Measurements from ENCODE around the gene RNF212B.
"Not testable (repeated sequence)": the region's sequence is repeated elsewhere in the genome, so short reads cannot be mapped to it uniquely, and the experiment has no call there.

RNF212B gene

DNA sequence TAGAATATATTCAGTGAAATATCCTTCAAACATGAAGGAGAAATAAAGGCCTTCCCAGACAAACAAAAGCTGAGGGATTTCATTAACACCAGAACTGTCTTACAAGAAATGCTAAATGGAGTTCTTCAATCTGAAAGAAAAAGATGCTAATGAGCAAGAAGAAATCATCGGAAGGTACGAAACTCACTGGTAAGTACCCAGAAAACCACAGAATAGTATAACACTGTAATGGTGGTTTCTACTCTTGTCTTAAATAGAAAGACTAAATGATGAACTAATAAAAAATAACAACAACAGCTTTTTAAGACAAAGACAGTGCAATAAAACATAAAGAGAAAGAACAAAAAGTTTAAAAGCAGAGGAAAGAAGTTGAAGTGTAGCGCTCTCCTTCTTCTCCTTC, 18.7 kb upstream of the RNF212B start:
- H3K27ac Mint-ChIP-seq = no peak overlapping the region
- no peaks in the 10 kb centered on the region for H3K36me3 Mint-ChIP-seq (ENCODE audit: insufficient read depth)
- H3K27me3 Mint-ChIP-seq = peaks cover 60 to 65% of the 10 kb centered on the region in 2 donors
- no peaks in the 10 kb centered on the region for H3K9me3 Mint-ChIP-seq
- no peaks in the 10 kb centered on the region for H3K4me1 Mint-ChIP-seq (ENCODE audit: low read depth in 2 of 2)
- H3K4me3 Mint-ChIP-seq = no peak overlapping the region
- DNase-seq (no peak), ATAC-seq (replicated peaks) (no peak)

DNA sequence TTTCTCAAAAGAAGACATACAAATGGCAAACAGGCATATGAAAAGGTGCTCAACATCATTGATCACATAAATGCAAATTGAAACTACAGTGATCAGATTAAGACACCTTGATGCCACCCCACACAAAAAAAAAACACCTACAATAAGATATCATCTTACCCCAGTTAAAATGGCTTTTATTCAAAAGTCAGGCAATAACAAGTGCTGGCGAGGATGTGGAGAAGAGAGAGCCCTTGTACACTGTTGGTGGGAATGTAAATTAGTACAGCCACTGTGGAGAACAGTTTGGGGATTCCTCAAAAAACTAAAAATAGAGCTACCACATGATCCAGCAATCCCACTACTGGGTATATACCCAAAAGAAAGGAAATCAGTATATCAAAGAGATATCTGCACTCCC, 12.8 kb upstream of the RNF212B start:
- not testable (repeated sequence) for DNase-seq; H3K9me3 Mint-ChIP-seq; H3K4me3 Mint-ChIP-seq; H3K27ac Mint-ChIP-seq; H3K4me1 Mint-ChIP-seq (ENCODE audit: low read depth in 2 of 2); ATAC-seq (replicated peaks); H3K36me3 Mint-ChIP-seq (ENCODE audit: insufficient read depth)
- H3K27me3 Mint-ChIP-seq = peaks cover 41 to 43% of the 10 kb centered on the region in 2 donors

GRCh38 chr14:23227566-23227965, 10.2 kb upstream of the RNF212B start:
- no peaks in the 10 kb centered on the region for H3K36me3 Mint-ChIP-seq (ENCODE audit: insufficient read depth)
- ATAC-seq (replicated peaks) (no peak), DNase-seq (no peak)
- H3K4me1 Mint-ChIP-seq (ENCODE audit: low read depth in 2 of 2) = no peaks in the 10 kb centered on the region
- no peak overlapping the region for H3K27ac Mint-ChIP-seq
- no peaks in the 10 kb centered on the region for H3K9me3 Mint-ChIP-seq
- peaks cover 18 to 19% of the 10 kb centered on the region in 2 donors for H3K27me3 Mint-ChIP-seq
- H3K4me3 Mint-ChIP-seq = no peak overlapping the region

- DNase-seq (no peak), ATAC-seq (replicated peaks) (no peak)
- Mint-ChIP-seq H3K9me3 (no peaks in the 10 kb centered on the region), H3K36me3 (ENCODE audit: insufficient read depth) (no peaks in the 10 kb centered on the region), H3K4me1 (ENCODE audit: low read depth in 2 of 2) (no peaks in the 10 kb centered on the region), H3K4me3 (no peak overlapping the region), H3K27me3 (peaks cover 16% of the 10 kb centered on the region in 2 donors), H3K27ac (no peak overlapping the region)
Observed at GRCh38 chr14:23228812-23229211, 8.9 kb upstream of the RNF212B start.

- ATAC-seq (replicated peaks); H3K4me3 Mint-ChIP-seq; H3K4me1 Mint-ChIP-seq (ENCODE audit: low read depth in 2 of 2); H3K27ac Mint-ChIP-seq; H3K27me3 Mint-ChIP-seq; H3K36me3 Mint-ChIP-seq (ENCODE audit: insufficient read depth); DNase-seq; H3K9me3 Mint-ChIP-seq: not testable (repeated sequence)
Observed at GRCh38 chr14:23232241-23232808, 5.4 kb upstream of the RNF212B start.

GRCh38 chr14:23240661-23241060, 2.9 kb downstream of the RNF212B start:
- no peak overlapping the region for H3K27ac Mint-ChIP-seq
- no peaks in the 10 kb centered on the region for H3K36me3 Mint-ChIP-seq (ENCODE audit: insufficient read depth)
- ATAC-seq (replicated peaks) (no peak), DNase-seq (no peak)
- peaks cover 3 to 7% of the 10 kb centered on the region in 2 donors for H3K4me1 Mint-ChIP-seq (ENCODE audit: low read depth in 2 of 2)
- H3K4me3 Mint-ChIP-seq = no peak overlapping the region
- no peaks in the 10 kb centered on the region for H3K9me3 Mint-ChIP-seq
- peaks cover 32 to 43% of the 10 kb centered on the region in 2 donors for H3K27me3 Mint-ChIP-seq

DNA sequence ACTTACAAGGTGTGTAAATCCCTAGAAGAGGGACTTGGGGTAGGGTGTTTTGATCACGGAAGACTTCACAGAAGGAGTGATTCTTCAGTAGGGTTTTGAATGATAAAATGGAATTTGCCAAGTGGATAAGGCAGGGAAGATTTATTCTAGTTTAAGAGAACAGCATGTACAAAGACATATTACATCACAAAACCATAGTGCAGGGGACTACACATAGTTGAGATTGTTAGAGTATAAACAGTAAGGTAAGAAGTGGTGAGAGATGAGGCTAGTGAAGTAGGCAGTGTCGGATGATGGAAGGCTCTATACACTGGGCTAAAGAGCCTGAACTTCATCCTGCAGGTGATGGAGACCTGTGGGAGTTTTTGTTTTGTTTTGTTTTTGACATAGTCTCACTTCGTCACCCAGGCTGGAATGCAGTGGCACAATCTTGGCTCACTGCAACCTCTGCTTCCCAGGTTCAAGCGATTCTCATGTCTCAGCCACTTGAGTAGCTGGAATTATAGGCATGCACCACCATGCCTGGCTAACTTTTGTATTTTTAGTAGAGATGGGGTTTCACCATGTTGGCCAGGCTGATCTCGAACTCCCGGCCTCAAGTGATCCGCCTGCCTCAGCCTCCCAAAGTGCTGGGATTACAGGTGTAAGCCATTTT, 3.5 kb downstream of the RNF212B start:
- not testable (repeated sequence) for ATAC-seq (replicated peaks); H3K27ac Mint-ChIP-seq; DNase-seq; H3K9me3 Mint-ChIP-seq; H3K4me1 Mint-ChIP-seq (ENCODE audit: low read depth in 2 of 2); H3K4me3 Mint-ChIP-seq; H3K36me3 Mint-ChIP-seq (ENCODE audit: insufficient read depth)
- H3K27me3 Mint-ChIP-seq = peaks cover 32 to 43% of the 10 kb centered on the region in 2 donors

GRCh38 chr14:23242076-23242475, 4.3 kb downstream of the RNF212B start:
- Mint-ChIP-seq H3K4me1 (ENCODE audit: low read depth in 2 of 2) (peaks cover 3 to 7% of the 10 kb centered on the region in 2 donors), H3K4me3 (no peak overlapping the region), H3K9me3 (no peaks in the 10 kb centered on the region), H3K36me3 (ENCODE audit: insufficient read depth) (no peaks in the 10 kb centered on the region), H3K27ac (no peak overlapping the region), H3K27me3 (peaks cover 32 to 43% of the 10 kb centered on the region in 2 donors)
- no peak for ATAC-seq (replicated peaks)
- DNase-seq = no peak

DNA sequence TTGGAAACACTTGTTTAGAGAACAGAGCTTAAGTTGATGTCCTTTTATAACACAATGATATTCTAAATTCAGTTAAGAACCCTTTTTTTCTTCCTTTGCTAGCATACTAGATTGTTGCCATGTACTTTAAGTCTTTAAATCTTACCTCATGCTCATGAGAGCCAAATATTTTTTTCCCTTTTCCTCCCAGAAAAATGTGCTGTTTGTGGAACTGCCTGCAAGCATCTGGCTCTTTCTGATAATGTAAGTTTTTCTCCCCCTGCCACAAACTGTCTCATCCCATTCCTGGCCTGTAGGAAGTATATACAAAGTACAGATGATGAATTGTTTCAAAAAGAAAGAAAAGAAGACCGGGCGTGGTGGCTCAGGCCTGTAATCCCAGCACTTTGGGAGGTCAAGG, 5.3 kb downstream of the RNF212B start:
- Mint-ChIP-seq H3K27me3 (peaks cover 25 to 35% of the 10 kb centered on the region in 2 donors), H3K4me3 (no peak overlapping the region), H3K4me1 (ENCODE audit: low read depth in 2 of 2) (peaks cover 0 to under 1% of the 10 kb centered on the region in 2 donors), H3K9me3 (no peaks in the 10 kb centered on the region), H3K27ac (no peak overlapping the region), H3K36me3 (ENCODE audit: insufficient read depth) (no peaks in the 10 kb centered on the region)
- no peak for DNase-seq
- no peak for ATAC-seq (replicated peaks)

GRCh38 chr14:23245282-23245681, 7.5 kb downstream of the RNF212B start:
- no peaks in the 10 kb centered on the region for H3K9me3 Mint-ChIP-seq
- ATAC-seq (replicated peaks) (no peak), DNase-seq (no peak)
- no peak overlapping the region for H3K4me3 Mint-ChIP-seq
- H3K27me3 Mint-ChIP-seq = peaks cover 17 to 32% of the 10 kb centered on the region in 2 donors
- no peaks in the 10 kb centered on the region for H3K36me3 Mint-ChIP-seq (ENCODE audit: insufficient read depth)
- no peaks in the 10 kb centered on the region for H3K4me1 Mint-ChIP-seq (ENCODE audit: low read depth in 2 of 2)
- H3K27ac Mint-ChIP-seq = no peak overlapping the region

DNA sequence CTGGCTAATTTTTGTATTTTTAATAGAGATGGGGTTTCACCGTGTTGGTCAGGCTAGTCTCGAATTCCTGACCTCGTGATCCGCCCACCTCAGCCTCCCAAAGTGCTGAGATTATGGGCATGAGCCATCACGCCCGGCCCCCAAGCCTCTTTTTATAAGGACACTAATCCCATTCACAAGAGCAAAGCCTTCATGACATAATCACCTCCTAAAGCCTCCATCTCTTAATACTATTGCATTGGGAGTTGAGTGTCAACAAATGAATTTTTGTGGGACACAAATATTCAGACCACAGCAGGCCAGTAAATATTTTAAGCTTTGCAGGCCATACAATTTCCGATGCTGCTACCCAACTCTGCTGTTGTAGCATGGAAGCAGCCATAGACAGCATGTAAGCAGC, 10.9 kb downstream of the RNF212B start:
- DNase-seq (no peak), ATAC-seq (replicated peaks) (no peak)
- Mint-ChIP-seq H3K4me3 (no peak overlapping the region), H3K36me3 (ENCODE audit: insufficient read depth) (no peaks in the 10 kb centered on the region), H3K4me1 (ENCODE audit: low read depth in 2 of 2) (no peaks in the 10 kb centered on the region), H3K9me3 (no peaks in the 10 kb centered on the region), H3K27me3 (peaks cover 25 to 42% of the 10 kb centered on the region in 2 donors), H3K27ac (no peak overlapping the region)

- no peak overlapping the region for H3K27ac Mint-ChIP-seq
- H3K36me3 Mint-ChIP-seq (ENCODE audit: insufficient read depth) = no peaks in the 10 kb centered on the region
- H3K4me3 Mint-ChIP-seq = no peak overlapping the region
- no peak for DNase-seq
- ATAC-seq (replicated peaks) = no peak
- H3K4me1 Mint-ChIP-seq (ENCODE audit: low read depth in 2 of 2) = no peaks in the 10 kb centered on the region
- H3K27me3 Mint-ChIP-seq = peaks cover 27 to 45% of the 10 kb centered on the region in 2 donors
- no peaks in the 10 kb centered on the region for H3K9me3 Mint-ChIP-seq
Observed at GRCh38 chr14:23249824-23250223, 12.1 kb downstream of the RNF212B start.

DNA sequence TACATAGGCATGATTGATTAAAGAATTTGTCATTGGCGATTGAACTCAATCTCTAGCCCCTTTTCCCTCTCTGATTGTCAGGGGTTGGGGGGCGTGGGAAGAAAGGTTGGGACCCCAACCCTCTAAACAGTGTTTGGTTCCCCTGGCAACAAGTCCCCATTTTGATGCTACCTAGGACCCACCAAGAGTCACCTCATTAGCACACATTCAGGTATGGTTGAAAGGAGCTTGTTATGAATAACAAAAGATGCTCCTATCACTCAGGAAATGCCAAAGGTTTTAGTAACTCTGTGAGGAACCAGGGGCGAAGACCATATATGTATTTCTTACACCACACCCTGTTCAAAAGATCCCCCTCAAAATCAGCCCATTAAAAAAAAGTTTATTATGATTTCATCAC, 14.3 kb downstream of the RNF212B start:
- H3K4me3 Mint-ChIP-seq = no peak overlapping the region
- DNase-seq (no peak), ATAC-seq (replicated peaks) (no peak)
- no peaks in the 10 kb centered on the region for H3K4me1 Mint-ChIP-seq (ENCODE audit: low read depth in 2 of 2)
- H3K36me3 Mint-ChIP-seq (ENCODE audit: insufficient read depth) = no peaks in the 10 kb centered on the region
- H3K9me3 Mint-ChIP-seq = no peaks in the 10 kb centered on the region
- H3K27ac Mint-ChIP-seq = no peak overlapping the region
- H3K27me3 Mint-ChIP-seq = peaks cover 33 to 45% of the 10 kb centered on the region in 2 donors
